ENCODE results near the gene LSAMP. TPM values are rescaled to one million over a fixed set of nuclear protein-coding genes. Genes with fewer than 3 reads are reported as not detected.
"Not testable (repeated sequence)": the region's sequence is repeated elsewhere in the genome, so short reads cannot be mapped to it uniquely, and the experiment has no call there.

LSAMP gene
- total RNA-seq, 1 donor from 2014 or later, result not detected

- Mint-ChIP-seq H3K27ac (no peak overlapping the region), H3K9me3 (no peaks in the 10 kb centered on the region), H3K36me3 (ENCODE audit: low read depth) (no peaks in the 10 kb centered on the region), H3K4me3 (no peak overlapping the region), H3K27me3 (no peaks in the 10 kb centered on the region), H3K4me1 (no peaks in the 10 kb centered on the region)
- no peak for DNase-seq
- intact Hi-C loops (cut with micrococcal nuclease), result no loop called here
Measured at GRCh38 chr3:116077059-116077458, 368.2 kb downstream of the LSAMP start.

DNA sequence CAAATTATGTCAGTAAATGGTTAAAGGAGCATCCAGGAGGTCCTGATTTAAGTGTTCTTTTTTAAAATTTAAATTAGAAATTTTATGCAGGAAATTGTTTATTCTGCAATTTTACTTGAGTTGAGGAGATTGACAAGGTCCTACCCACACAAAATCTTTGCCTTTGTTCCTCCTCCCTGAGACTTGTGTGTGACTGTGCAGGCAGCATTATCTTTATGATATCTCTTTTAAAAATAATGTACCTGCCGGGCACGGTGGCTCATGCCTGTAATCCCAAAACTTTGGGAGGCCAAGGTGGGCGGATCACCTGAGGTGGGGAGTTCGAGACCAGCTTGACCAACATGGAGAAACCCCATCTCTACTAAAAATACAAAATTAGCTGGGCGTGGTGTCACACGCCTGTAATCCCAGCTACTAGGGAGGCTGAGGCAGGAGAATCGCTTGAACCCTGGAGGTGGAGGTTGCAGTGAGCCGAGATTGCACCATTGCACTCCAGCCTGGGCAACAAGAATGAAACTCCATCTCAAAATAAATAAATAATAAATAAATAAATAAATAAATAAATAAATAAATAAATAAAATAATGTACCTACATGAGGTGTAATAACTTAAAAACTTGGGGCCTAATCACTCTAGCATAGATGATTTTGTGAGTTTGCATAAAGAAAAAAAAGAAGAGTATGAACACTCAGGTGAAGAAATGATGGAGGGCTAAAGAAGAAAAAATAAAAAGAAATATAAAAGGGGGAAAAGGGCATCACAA is 374.6 kb downstream of the LSAMP start:
- H3K9me3 Mint-ChIP-seq; intact Hi-C loops (cut with micrococcal nuclease): not testable (repeated sequence)

GRCh38 chr3:116070061-116070460 is 375.2 kb downstream of the LSAMP start:
- Mint-ChIP-seq H3K36me3 (ENCODE audit: low read depth) (no peaks in the 10 kb centered on the region), H3K27me3 (no peaks in the 10 kb centered on the region), H3K27ac (no peak overlapping the region), H3K4me3 (no peak overlapping the region), H3K4me1 (no peaks in the 10 kb centered on the region), H3K9me3 (no peaks in the 10 kb centered on the region)
- no peak for DNase-seq
- intact Hi-C loops (cut with micrococcal nuclease), result no loop called here

More for the DNA sequence above, 374.6 kb downstream of the LSAMP start:
- not testable (repeated sequence) for H3K27me3 Mint-ChIP-seq; H3K27ac Mint-ChIP-seq; H3K4me1 Mint-ChIP-seq; DNase-seq; H3K4me3 Mint-ChIP-seq; H3K36me3 Mint-ChIP-seq (ENCODE audit: low read depth)

DNA sequence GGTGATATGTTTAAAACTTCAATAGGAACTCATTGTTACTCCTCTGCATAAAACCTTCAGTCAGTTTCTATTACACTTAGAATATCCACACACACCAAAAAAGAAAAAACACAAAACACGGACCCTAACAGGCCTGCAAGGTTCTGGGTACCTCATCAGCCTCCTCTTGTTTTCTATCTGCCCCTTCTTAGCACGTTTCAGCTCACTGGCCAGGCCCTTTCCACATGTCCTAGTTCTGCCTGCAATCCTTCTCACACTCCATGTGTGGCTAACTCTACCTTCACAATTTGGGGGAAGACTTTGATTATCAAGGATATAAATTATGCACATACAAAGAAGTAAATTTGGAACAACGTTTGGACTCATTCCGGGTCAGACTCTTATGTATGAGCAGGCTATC is 376.3 kb downstream of the LSAMP start:
- Mint-ChIP-seq H3K9me3 (no peaks in the 10 kb centered on the region), H3K4me1 (no peaks in the 10 kb centered on the region), H3K36me3 (ENCODE audit: low read depth) (no peaks in the 10 kb centered on the region), H3K4me3 (no peak overlapping the region), H3K27ac (no peak overlapping the region), H3K27me3 (no peaks in the 10 kb centered on the region)
- DNase-seq, result no peak
- intact Hi-C loops (cut with micrococcal nuclease), result no loop called here

DNA sequence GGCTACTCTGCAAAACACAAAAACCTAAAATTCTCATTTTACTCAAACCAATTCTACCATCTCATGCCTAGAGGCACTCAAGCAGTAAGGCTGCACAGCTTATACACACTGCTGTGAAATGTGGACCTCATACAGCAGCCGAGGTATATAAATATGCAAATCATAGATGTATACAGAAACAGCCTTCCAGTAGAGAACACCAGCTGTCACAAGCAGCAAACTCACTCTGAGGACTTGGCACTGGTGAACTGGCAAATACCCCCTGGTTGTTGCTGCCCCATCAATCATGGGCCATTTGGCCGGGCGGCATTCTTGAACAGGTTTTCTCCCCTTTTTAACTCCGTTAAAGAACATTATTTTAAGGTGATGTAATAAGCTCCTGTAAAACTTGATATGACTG is 378.0 kb downstream of the LSAMP start:
- H3K9me3 Mint-ChIP-seq, result no peaks in the 10 kb centered on the region
- no peak overlapping the region for H3K4me3 Mint-ChIP-seq
- H3K36me3 Mint-ChIP-seq (ENCODE audit: low read depth), result no peaks in the 10 kb centered on the region
- no peak overlapping the region for H3K27ac Mint-ChIP-seq
- DNase-seq, result no peak
- H3K27me3 Mint-ChIP-seq, result no peaks in the 10 kb centered on the region
- intact Hi-C loops (cut with micrococcal nuclease), result no loop called here
- no peaks in the 10 kb centered on the region for H3K4me1 Mint-ChIP-seq

GRCh38 chr3:116065501-116065900 is 379.8 kb downstream of the LSAMP start:
- no peaks in the 10 kb centered on the region for H3K27me3 Mint-ChIP-seq
- intact Hi-C loops (cut with micrococcal nuclease), result no loop called here
- H3K36me3 Mint-ChIP-seq (ENCODE audit: low read depth), result no peaks in the 10 kb centered on the region

DNA sequence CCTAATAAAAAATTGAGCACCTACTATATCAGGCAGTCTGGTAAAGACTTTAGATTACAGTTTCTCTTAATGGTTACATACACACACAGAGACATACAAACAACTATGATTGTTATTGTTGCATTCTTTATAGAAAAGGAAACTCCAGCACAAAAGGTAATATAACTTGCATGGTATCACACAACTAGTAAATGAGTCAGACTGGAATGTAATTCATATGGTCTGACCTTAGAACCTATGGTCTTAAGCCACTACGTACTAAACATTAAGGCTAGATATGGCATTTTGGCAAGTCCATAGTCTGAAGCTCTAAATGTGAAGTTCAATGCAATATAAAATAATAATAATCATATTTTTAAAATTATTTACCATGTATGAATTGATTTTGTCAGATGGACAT is 380.6 kb downstream of the LSAMP start:
- no peak overlapping the region for H3K27ac Mint-ChIP-seq
- intact Hi-C loops (cut with micrococcal nuclease), result no loop called here
- no peaks in the 10 kb centered on the region for H3K27me3 Mint-ChIP-seq
- H3K4me1 Mint-ChIP-seq, result no peaks in the 10 kb centered on the region
- H3K9me3 Mint-ChIP-seq, result no peaks in the 10 kb centered on the region
- no peak overlapping the region for H3K4me3 Mint-ChIP-seq
- H3K36me3 Mint-ChIP-seq (ENCODE audit: low read depth), result no peaks in the 10 kb centered on the region
- DNase-seq, result no peak

More at GRCh38 chr3:116065501-116065900, 379.8 kb downstream of the LSAMP start:
- Mint-ChIP-seq H3K27ac (no peak overlapping the region), H3K4me1 (no peaks in the 10 kb centered on the region), H3K9me3 (no peaks in the 10 kb centered on the region), H3K4me3 (no peak overlapping the region)
- no peak for DNase-seq

GRCh38 chr3:116059421-116060096 is 385.7 kb downstream of the LSAMP start:
- no peaks in the 10 kb centered on the region for H3K4me1 Mint-ChIP-seq
- H3K4me3 Mint-ChIP-seq, result no peak overlapping the region
- no peaks in the 10 kb centered on the region for H3K27me3 Mint-ChIP-seq
- no peaks in the 10 kb centered on the region for H3K9me3 Mint-ChIP-seq
- H3K36me3 Mint-ChIP-seq (ENCODE audit: low read depth), result no peaks in the 10 kb centered on the region
- no peak overlapping the region for H3K27ac Mint-ChIP-seq
- no peak for DNase-seq
- intact Hi-C loops (cut with micrococcal nuclease), result no loop called here

GRCh38 chr3:116058844-116059243 is 386.4 kb downstream of the LSAMP start:
- Mint-ChIP-seq H3K9me3 (no peaks in the 10 kb centered on the region), H3K27me3 (no peaks in the 10 kb centered on the region), H3K4me1 (no peaks in the 10 kb centered on the region), H3K4me3 (no peak overlapping the region), H3K36me3 (ENCODE audit: low read depth) (no peaks in the 10 kb centered on the region), H3K27ac (no peak overlapping the region)
- DNase-seq, result no peak
- intact Hi-C loops (cut with micrococcal nuclease), result no loop called here

DNA sequence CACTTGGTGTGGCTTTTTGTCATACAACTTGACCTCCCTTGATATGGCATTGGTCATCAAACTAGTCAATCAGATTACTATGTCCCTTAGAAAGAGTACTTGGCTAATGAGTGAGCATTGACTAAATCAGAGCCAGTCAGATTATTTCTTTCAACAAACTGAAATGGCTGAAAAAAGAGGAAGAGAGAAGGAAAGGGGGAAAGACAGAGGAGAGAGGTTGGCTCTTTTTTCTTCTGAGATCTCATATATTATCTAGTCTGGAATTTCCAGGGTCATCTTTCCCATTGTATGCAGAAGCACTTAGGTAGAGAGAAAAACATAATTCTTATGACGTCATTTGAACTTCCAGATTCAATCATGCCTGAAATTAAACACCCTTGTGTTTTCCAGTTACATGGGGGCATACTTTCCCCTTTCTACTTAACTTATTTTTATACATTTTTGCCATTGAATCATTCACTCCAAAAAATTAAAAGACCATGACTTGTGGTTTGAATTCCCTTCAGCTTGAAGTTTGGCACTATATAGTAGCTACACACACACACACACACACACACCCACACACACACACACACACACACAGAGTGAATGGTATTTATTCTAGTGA is 387.8 kb downstream of the LSAMP start:
- H3K4me3 Mint-ChIP-seq, result no peak overlapping the region
- H3K27ac Mint-ChIP-seq, result no peak overlapping the region
- intact Hi-C loops (cut with micrococcal nuclease), result no loop called here
- no peaks in the 10 kb centered on the region for H3K36me3 Mint-ChIP-seq (ENCODE audit: low read depth)
- H3K4me1 Mint-ChIP-seq, result no peaks in the 10 kb centered on the region
- H3K9me3 Mint-ChIP-seq, result no peaks in the 10 kb centered on the region
- no peaks in the 10 kb centered on the region for H3K27me3 Mint-ChIP-seq
- no peak for DNase-seq

DNA sequence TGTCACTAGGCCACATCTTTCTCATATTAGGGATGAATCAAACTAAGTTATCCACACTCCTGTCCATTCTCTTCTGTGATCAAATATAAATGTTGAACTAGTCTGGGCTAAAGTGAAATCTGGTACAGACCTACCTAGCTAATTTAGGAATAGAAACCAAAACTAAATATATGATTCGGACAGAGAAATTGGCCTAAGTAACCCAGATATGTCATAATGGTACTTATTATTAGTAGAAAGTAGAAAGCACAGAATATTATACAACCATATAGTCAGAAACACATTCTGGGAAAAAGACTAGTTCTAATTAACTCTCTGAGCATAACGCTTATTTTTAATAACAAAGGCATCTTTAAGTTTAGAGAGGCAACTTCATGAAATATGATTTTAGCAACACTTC is 389.0 kb downstream of the LSAMP start:
- Mint-ChIP-seq H3K27ac (no peak overlapping the region), H3K4me1 (no peaks in the 10 kb centered on the region), H3K9me3 (no peaks in the 10 kb centered on the region), H3K27me3 (no peaks in the 10 kb centered on the region), H3K36me3 (ENCODE audit: low read depth) (no peaks in the 10 kb centered on the region), H3K4me3 (no peak overlapping the region)
- DNase-seq, result no peak
- intact Hi-C loops (cut with micrococcal nuclease), result no loop called here

- Mint-ChIP-seq H3K9me3 (no peaks in the 10 kb centered on the region), H3K27ac (no peak overlapping the region), H3K4me1 (no peaks in the 10 kb centered on the region), H3K27me3 (no peaks in the 10 kb centered on the region), H3K36me3 (ENCODE audit: low read depth) (no peaks in the 10 kb centered on the region), H3K4me3 (no peak overlapping the region)
- no peak for DNase-seq
- intact Hi-C loops (cut with micrococcal nuclease), result no loop called here
Measured at GRCh38 chr3:116053017-116053416, 392.3 kb downstream of the LSAMP start.

DNA sequence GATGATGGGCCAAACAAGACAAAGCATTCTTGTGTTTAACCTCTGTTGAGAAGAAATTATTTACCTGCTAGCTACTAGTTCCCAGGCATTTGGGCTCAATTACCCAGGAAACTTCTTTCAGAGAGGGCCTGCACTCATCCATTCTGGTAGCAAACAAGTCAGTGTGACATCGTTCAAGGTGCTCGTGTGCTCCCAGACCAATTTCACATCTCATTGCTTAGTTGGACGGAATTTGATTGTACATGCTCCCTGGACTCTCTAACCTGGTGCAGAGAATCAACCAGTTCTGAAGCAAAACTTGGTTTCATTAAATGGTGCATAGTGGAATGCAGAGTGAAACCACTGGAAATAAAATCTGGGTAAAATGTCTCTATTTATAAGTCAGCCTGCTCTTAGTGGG is 392.7 kb downstream of the LSAMP start:
- H3K27ac Mint-ChIP-seq, result no peak overlapping the region
- DNase-seq, result no peak
- no peaks in the 10 kb centered on the region for H3K4me1 Mint-ChIP-seq
- no peaks in the 10 kb centered on the region for H3K9me3 Mint-ChIP-seq
- no peak overlapping the region for H3K4me3 Mint-ChIP-seq
- intact Hi-C loops (cut with micrococcal nuclease), result no loop called here
- no peaks in the 10 kb centered on the region for H3K27me3 Mint-ChIP-seq
- H3K36me3 Mint-ChIP-seq (ENCODE audit: low read depth), result no peaks in the 10 kb centered on the region

- intact Hi-C loops (cut with micrococcal nuclease), result no loop called here
- Mint-ChIP-seq H3K9me3 (no peaks in the 10 kb centered on the region), H3K27ac (no peak overlapping the region), H3K27me3 (no peaks in the 10 kb centered on the region), H3K4me3 (no peak overlapping the region), H3K4me1 (no peaks in the 10 kb centered on the region), H3K36me3 (ENCODE audit: low read depth) (no peaks in the 10 kb centered on the region)
- DNase-seq, result no peak
Measured at GRCh38 chr3:116051586-116051985, 393.7 kb downstream of the LSAMP start.

All from activated CD4-positive, alpha-beta T cell treated with anti-CD3 and anti-CD28 coated beads, Interleukin-2, amount 10 ng/mL, durations not matched to agents 24 days and 14 days (primary cell).